Mesenchymal stem cell (in vitro differentiated cells and primary cell): ENCODE data around the gene BCO1.
"Not testable (repeated sequence)": the region's sequence is repeated elsewhere in the genome, so short reads cannot be mapped to it uniquely, and the experiment has no call there.

Experiments used
- DNase-seq: peaks from one replicate; pipeline ENCODE4 v3.0.0-alpha.2; 2013
- H2AFZ ChIP-seq: one replicate; pipeline ENCODE4 v1.6.1; 2013; ENCODE audit warnings: low read depth, mild to moderate bottlenecking, control low read depth, inconsistent platforms, low read length, moderate library complexity
- H2AK5ac ChIP-seq: 2 replicates; pipeline ENCODE4 v1.6.1; 2013; ENCODE audit warnings: low read length, moderate library complexity, mild to moderate bottlenecking, inconsistent platforms; ENCODE audit not compliant: severe bottlenecking
- H2BK120ac ChIP-seq: one replicate; pipeline ENCODE4 v1.6.1; 2013; ENCODE audit warnings: low read depth, mild to moderate bottlenecking, inconsistent platforms, low read length, moderate library complexity
- H2BK12ac ChIP-seq, 2 experiments: one replicate each; pipeline ENCODE4 v1.6.1; 2013; ENCODE audit warnings: inconsistent platforms in 2 of 2, low read length in 2 of 2, mild to moderate bottlenecking in 2 of 2, moderate library complexity in 2 of 2, control low read depth in 1 of 2
- H2BK15ac ChIP-seq: one replicate; pipeline ENCODE4 v1.6.1; 2013; ENCODE audit warnings: mild to moderate bottlenecking, low read depth, inconsistent platforms; ENCODE audit not compliant: poor library complexity, severe bottlenecking
- H2BK5ac ChIP-seq: 2 replicates; pipeline ENCODE4 v1.6.1; 2013; ENCODE audit warnings: low read depth, mild to moderate bottlenecking, low read length, control low read depth, inconsistent platforms; ENCODE audit not compliant: poor library complexity, severe bottlenecking
- H3K14ac ChIP-seq, 2 experiments: one replicate each; pipeline ENCODE4 v1.6.1; 2013; ENCODE audit warnings: inconsistent platforms in 2 of 2, low read length in 2 of 2, control low read depth in 1 of 2, mild to moderate bottlenecking in 1 of 2, moderate library complexity in 1 of 2
- H3K18ac ChIP-seq, 2 experiments: one replicate each; pipeline ENCODE4 v1.6.1; 2013; ENCODE audit warnings: inconsistent platforms in 2 of 2, low read length in 2 of 2, control low read depth in 1 of 2, low read depth in 1 of 2, mild to moderate bottlenecking in 1 of 2
- H3K23ac ChIP-seq, 2 experiments: one replicate each; pipeline ENCODE4 v1.6.1; 2013; ENCODE audit warnings: inconsistent platforms in 2 of 2, low read length in 2 of 2, mild to moderate bottlenecking in 2 of 2, moderate library complexity in 2 of 2, control low read depth in 1 of 2
- H3K27ac ChIP-seq: 2 replicates; pipeline ENCODE4 v1.5.1; 2013; ENCODE audit warnings: mild to moderate bottlenecking, moderate library complexity, low read length, control low read depth, inconsistent platforms; ENCODE audit not compliant: poor library complexity, severe bottlenecking
- H3K27me3 ChIP-seq, 2 experiments: 2 replicates each; pipeline versions ENCODE4 v1.6.1 to v1.7.0; 2013; ENCODE audit warnings: low read length in 2 of 2, mild to moderate bottlenecking in 2 of 2, moderate library complexity in 2 of 2, control low read depth in 1 of 2, inconsistent platforms in 1 of 2; ENCODE audit not compliant: control insufficient read depth in 1 of 2, insufficient read depth in 1 of 2
- H3K36me3 ChIP-seq, 2 experiments: 2 replicates each; pipeline versions ENCODE4 v1.6.1 to v1.7.0; 2013; ENCODE audit warnings: low read length in 2 of 2, control low read depth in 1 of 2, inconsistent platforms in 1 of 2, low read depth in 1 of 2, mild to moderate bottlenecking in 1 of 2; ENCODE audit not compliant: insufficient read depth in 2 of 2, control insufficient read depth in 1 of 2
- H3K4ac ChIP-seq, 2 experiments: one replicate each; pipeline ENCODE4 v1.6.1; 2013; ENCODE audit warnings: inconsistent platforms in 2 of 2, low read length in 2 of 2, mild to moderate bottlenecking in 2 of 2, moderate library complexity in 2 of 2, control low read depth in 1 of 2, low read depth in 1 of 2
- H3K4me1 ChIP-seq: 2 replicates; pipeline ENCODE4 v1.6.1; 2013; ENCODE audit warnings: low read depth, low read length, control low read depth; ENCODE audit not compliant: control insufficient read depth, insufficient read depth
- H3K4me2 ChIP-seq: 2 replicates; pipeline ENCODE4 v1.6.1; 2013; ENCODE audit warnings: low read length, mild to moderate bottlenecking, inconsistent platforms; ENCODE audit not compliant: poor library complexity, severe bottlenecking
- H3K4me3 ChIP-seq, 2 experiments: 2 replicates each; pipeline versions ENCODE4 v1.5.1 to v1.7.0; 2013; ENCODE audit warnings: low read length in 2 of 2, mild to moderate bottlenecking in 2 of 2, control low read depth in 1 of 2, low read depth in 1 of 2; ENCODE audit not compliant: insufficient read depth in 1 of 2
- H3K79me1 ChIP-seq: replicated peaks from 2 replicates; pipeline ENCODE4 v1.6.1; 2013; ENCODE audit warnings: mild to moderate bottlenecking, control low read depth, low read length, inconsistent platforms; ENCODE audit not compliant: poor library complexity, severe bottlenecking
- H3K9ac ChIP-seq: 2 replicates; pipeline ENCODE4 v1.7.0; 2013; ENCODE audit warnings: mild to moderate bottlenecking, low read length, moderate library complexity
- H3K9me3 ChIP-seq: 2 replicates; pipeline ENCODE4 v1.7.0; 2013; ENCODE audit warnings: mild to moderate bottlenecking, low read length; ENCODE audit not compliant: control insufficient read depth
- H4K8ac ChIP-seq: one replicate; pipeline ENCODE4 v1.6.1; 2013; ENCODE audit warnings: inconsistent platforms, mild to moderate bottlenecking, low read length, moderate library complexity
- H4K91ac ChIP-seq: one replicate; pipeline ENCODE4 v1.6.1; 2013; ENCODE audit warnings: mild to moderate bottlenecking, low read length, inconsistent platforms
- WGBS: methylation state at CpG from one replicate; pipeline ENCODE4 v1.1.7; 2013; ENCODE audit warnings: mixed read lengths; 5-methylcytosine and 5-hydroxymethylcytosine counted together

BCO1 gene

GRCh38 chr16:81224824-81225223 lies 13.7 kb upstream of the BCO1 start:
- Histone ChIP-seq H3K4me1 (no peaks in the 10 kb centered on the region), H3K9ac (no peak overlapping the region), H4K8ac (no peak overlapping the region), H3K9me3 (no peaks in the 10 kb centered on the region), H3K4ac (no peak overlapping the region), H2BK12ac (no peak overlapping the region), H2BK15ac (no peak overlapping the region), H2AK5ac (no peak overlapping the region), H2BK5ac (no peak overlapping the region), H3K4me3 (no peak overlapping the region), H3K27ac (no peak overlapping the region), H3K23ac (no peak overlapping the region), H4K91ac (no peak overlapping the region), H2BK120ac (no peak overlapping the region), H2AFZ (no peak overlapping the region), H3K14ac (no peak overlapping the region), H3K18ac (no peak overlapping the region), H3K79me1 (no peaks in the 10 kb centered on the region), H3K36me3 (no peaks in the 10 kb centered on the region), H3K27me3 (peaks cover 19 to 31% of the 10 kb centered on the region in 2 experiments), H3K4me2 (no peak overlapping the region)
- WGBS: 95% methylated on average over 1 of the region's 1 CpG
- DNase-seq: peak; percentile 16

- not testable (repeated sequence) for H3K79me1 ChIP-seq, H2BK12ac ChIP-seq, H2AK5ac ChIP-seq, H2BK15ac ChIP-seq, H3K9me3 ChIP-seq, H3K4me2 ChIP-seq, H4K8ac ChIP-seq, H3K9ac ChIP-seq, H3K23ac ChIP-seq, H3K4me1 ChIP-seq, H3K4me3 ChIP-seq, H3K36me3 ChIP-seq, H4K91ac ChIP-seq, H2BK120ac ChIP-seq, H3K14ac ChIP-seq, DNase-seq, H3K18ac ChIP-seq, H2BK5ac ChIP-seq, H2AFZ ChIP-seq, H3K27ac ChIP-seq, H3K4ac ChIP-seq
- peaks cover 22 to 31% of the 10 kb centered on the region in 2 experiments for H3K27me3 ChIP-seq
- WGBS: 85% methylated on average over 4 of the region's 5 CpGs
Observed at GRCh38 chr16:81225697-81226096, 12.8 kb upstream of the BCO1 start.

DNA sequence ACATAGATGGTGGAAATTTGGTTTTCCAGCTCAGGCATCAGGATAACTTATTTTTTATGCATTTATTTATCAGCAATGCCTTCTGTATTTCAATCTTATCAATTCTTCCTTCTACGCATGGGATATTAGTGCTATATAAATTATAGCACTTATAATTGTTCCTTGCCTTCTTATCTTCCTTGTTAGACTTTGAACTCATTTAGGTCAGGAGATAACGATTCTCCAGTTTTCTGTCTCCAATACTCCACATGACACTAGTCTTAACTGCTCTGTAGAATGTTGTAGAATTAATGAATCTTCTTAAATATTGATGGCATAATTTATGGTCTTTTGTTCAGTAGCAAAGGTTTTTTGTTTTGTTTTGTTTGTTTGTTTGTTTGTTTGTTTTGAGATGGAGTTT lies 10.7 kb upstream of the BCO1 start:
- WGBS: no CpG with 5 or more reads among the region's 2 CpGs

DNA sequence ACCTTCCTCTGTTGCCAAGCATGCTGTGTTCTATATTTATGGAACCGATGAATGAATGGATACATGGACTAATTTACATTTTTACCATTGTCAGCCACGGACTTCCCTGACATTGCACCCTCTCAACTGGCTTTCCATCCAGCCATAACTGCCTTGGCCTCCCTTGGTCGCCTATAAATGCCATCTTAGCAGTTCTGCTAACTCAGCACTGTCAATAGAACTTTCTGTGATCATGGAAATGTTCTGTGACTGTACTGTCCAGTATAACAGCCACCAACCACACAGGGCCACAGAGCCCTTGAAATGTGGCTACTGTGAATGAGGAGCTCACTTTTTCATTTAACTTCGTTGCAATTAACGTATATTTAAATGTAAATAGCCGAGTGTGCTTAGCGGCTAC lies 8.7 kb upstream of the BCO1 start:
- H3K27ac ChIP-seq: no peak overlapping the region
- H3K18ac ChIP-seq: no peak overlapping the region
- no peak overlapping the region for H3K4ac ChIP-seq
- no peak overlapping the region for H3K14ac ChIP-seq
- H3K4me2 ChIP-seq: no peak overlapping the region
- H3K4me1 ChIP-seq: no peaks in the 10 kb centered on the region
- H2BK15ac ChIP-seq: no peak overlapping the region
- H3K36me3 ChIP-seq: no peaks in the 10 kb centered on the region
- H3K9me3 ChIP-seq: no peaks in the 10 kb centered on the region
- H2BK5ac ChIP-seq: no peak overlapping the region
- H3K79me1 ChIP-seq: no peaks in the 10 kb centered on the region
- no peak overlapping the region for H4K91ac ChIP-seq
- peaks cover 34 to 50% of the 10 kb centered on the region in 2 experiments for H3K27me3 ChIP-seq
- DNase-seq: no peak
- no peak overlapping the region for H2BK120ac ChIP-seq
- no peak overlapping the region for H2AK5ac ChIP-seq
- no peak overlapping the region for H3K23ac ChIP-seq
- no peak overlapping the region for H2AFZ ChIP-seq
- H4K8ac ChIP-seq: no peak overlapping the region
- H3K9ac ChIP-seq: no peak overlapping the region
- no peak overlapping the region for H2BK12ac ChIP-seq
- 77% methylated on average over 6 of the region's 7 CpGs for WGBS
- no peak overlapping the region for H3K4me3 ChIP-seq

More for the DNA sequence above, 10.7 kb upstream of the BCO1 start:
- H3K9ac ChIP-seq: no peak overlapping the region
- H3K36me3 ChIP-seq: no peaks in the 10 kb centered on the region
- no peak overlapping the region for H3K18ac ChIP-seq
- no peak overlapping the region for H2BK120ac ChIP-seq
- H2BK12ac ChIP-seq: no peak overlapping the region
- H3K4me1 ChIP-seq: no peaks in the 10 kb centered on the region
- H4K91ac ChIP-seq: no peak overlapping the region
- H4K8ac ChIP-seq: no peak overlapping the region
- no peak overlapping the region for H2BK15ac ChIP-seq
- H3K4ac ChIP-seq: no peak overlapping the region
- H3K14ac ChIP-seq: no peak overlapping the region
- H3K27ac ChIP-seq: no peak overlapping the region
- no peak overlapping the region for H3K23ac ChIP-seq
- no peak overlapping the region for H3K4me2 ChIP-seq
- no peak overlapping the region for H2BK5ac ChIP-seq
- no peak for DNase-seq
- no peaks in the 10 kb centered on the region for H3K9me3 ChIP-seq
- no peaks in the 10 kb centered on the region for H3K79me1 ChIP-seq
- no peak overlapping the region for H2AK5ac ChIP-seq
- no peak overlapping the region for H2AFZ ChIP-seq
- H3K4me3 ChIP-seq: no peak overlapping the region
- H3K27me3 ChIP-seq: peaks cover 34 to 43% of the 10 kb centered on the region in 2 experiments
